Measurements from ENCODE around the gene ZNF460. TPM values are rescaled to one million over a fixed set of nuclear protein-coding genes. Genes with fewer than 3 reads are reported as not detected.
"Not testable (repeated sequence)": the region's sequence is repeated elsewhere in the genome, so short reads cannot be mapped to it uniquely, and the experiment has no call there.

Gene ZNF460
- total RNA-seq, 1 experiment from 2014 or later = 72.5 TPM

GRCh38 chr19:57271280-57271679, 9.0 kb upstream of the ZNF460 start:
- intact Hi-C loops (cut with micrococcal nuclease) = no loop called here
- no peaks in the 10 kb centered on the region for H3K27me3 Mint-ChIP-seq (ENCODE audit: insufficient read depth, unreplicated experiment)
- TF ChIP-seq CTCF (IDR thresholded peaks at IDR 0.05; ENCODE audit: unreplicated experiment) = no peak
- H3K36me3 Mint-ChIP-seq (ENCODE audit: insufficient read depth, unreplicated experiment) = peaks cover 15% of the 10 kb centered on the region
- DNase-seq (ENCODE audit: unreplicated experiment) = no peak
- BruUV-seq (replicated peaks) = no TSS peak
- no peaks in the 10 kb centered on the region for H3K9me3 Mint-ChIP-seq (ENCODE audit: unreplicated experiment)
- H3K4me1 Mint-ChIP-seq (ENCODE audit: insufficient read depth, unreplicated experiment) = peaks cover 9% of the 10 kb centered on the region
- H3K27ac Mint-ChIP-seq (ENCODE audit: low read depth, unreplicated experiment) = no peak overlapping the region
- POLR2A ChIA-PET = no interaction called here
- H3K4me3 Mint-ChIP-seq (ENCODE audit: unreplicated experiment) = no peak overlapping the region
- CTCF ChIA-PET = interaction anchor here (0.6 to 0.7 kb wide), 2 partner anchors 21 to 28 kb away, joined by 3 read pairs; no protein-coding TSS in a partner anchor

GRCh38 chr19:57273014-57273413, 7.3 kb upstream of the ZNF460 start:
- Mint-ChIP-seq H3K27me3 (ENCODE audit: insufficient read depth, unreplicated experiment) (no peaks in the 10 kb centered on the region), H3K9me3 (ENCODE audit: unreplicated experiment) (no peaks in the 10 kb centered on the region), H3K27ac (ENCODE audit: low read depth, unreplicated experiment) (no peak overlapping the region), H3K4me1 (ENCODE audit: insufficient read depth, unreplicated experiment) (peaks cover 9% of the 10 kb centered on the region), H3K36me3 (ENCODE audit: insufficient read depth, unreplicated experiment) (peaks cover 16% of the 10 kb centered on the region), H3K4me3 (ENCODE audit: unreplicated experiment) (no peak overlapping the region)
- CTCF ChIA-PET = no interaction called here
- DNase-seq (ENCODE audit: unreplicated experiment) = no peak
- no peak for TF ChIP-seq CTCF (IDR thresholded peaks at IDR 0.05; ENCODE audit: unreplicated experiment)
- intact Hi-C loops (cut with micrococcal nuclease) = no loop called here
- BruUV-seq (replicated peaks) = no TSS peak
- POLR2A ChIA-PET = no interaction called here

DNA sequence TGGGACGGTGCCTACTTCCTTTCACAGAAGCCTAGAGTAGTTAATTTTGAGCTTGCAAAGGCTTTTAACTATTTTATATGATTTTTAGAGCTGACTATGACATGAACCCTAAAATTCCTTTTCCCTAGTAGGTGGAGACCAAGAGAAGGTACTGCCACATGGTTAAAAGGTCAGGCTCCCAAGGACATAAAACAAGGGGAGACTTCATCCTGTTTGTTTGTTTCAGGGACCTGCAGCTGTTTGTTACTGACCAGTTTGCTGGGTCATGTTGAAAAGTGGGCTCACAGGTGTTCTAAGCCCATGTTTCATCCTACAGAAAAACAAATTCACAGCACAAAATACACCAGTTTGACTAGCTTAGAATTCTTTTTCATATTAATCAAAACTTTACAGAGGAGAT, 3.9 kb upstream of the ZNF460 start:
- no peak for DNase-seq (ENCODE audit: unreplicated experiment)
- intact Hi-C loops (cut with micrococcal nuclease) = no loop called here
- ChIA-PET POLR2A (interaction anchor here (0.6 to 1.6 kb wide), 3 partner anchors 17 to 35 kb away, joined by 3 to 4 read pairs (median 3); no protein-coding TSS in a partner anchor), CTCF (interaction anchor here (0.6 kb wide), 1 partner anchor 969 kb away, joined by 3 read pairs; no protein-coding TSS in a partner anchor)
- no peak overlapping the region for H3K27ac Mint-ChIP-seq (ENCODE audit: low read depth, unreplicated experiment)
- BruUV-seq (replicated peaks) = no TSS peak
- H3K9me3 Mint-ChIP-seq (ENCODE audit: unreplicated experiment) = no peaks in the 10 kb centered on the region
- no peak for TF ChIP-seq CTCF (IDR thresholded peaks at IDR 0.05; ENCODE audit: unreplicated experiment)
- peaks cover 16% of the 10 kb centered on the region for H3K36me3 Mint-ChIP-seq (ENCODE audit: insufficient read depth, unreplicated experiment)
- H3K27me3 Mint-ChIP-seq (ENCODE audit: insufficient read depth, unreplicated experiment) = no peaks in the 10 kb centered on the region
- no peak overlapping the region for H3K4me3 Mint-ChIP-seq (ENCODE audit: unreplicated experiment)
- no peaks in the 10 kb centered on the region for H3K4me1 Mint-ChIP-seq (ENCODE audit: insufficient read depth, unreplicated experiment)

GRCh38 chr19:57278481-57278880, 1.8 kb upstream of the ZNF460 start:
- not testable (repeated sequence) for BruUV-seq (replicated peaks); H3K27ac Mint-ChIP-seq (ENCODE audit: low read depth, unreplicated experiment); H3K9me3 Mint-ChIP-seq (ENCODE audit: unreplicated experiment); H3K27me3 Mint-ChIP-seq (ENCODE audit: insufficient read depth, unreplicated experiment); DNase-seq (ENCODE audit: unreplicated experiment)
- ChIA-PET POLR2A (interaction anchor here (1.3 to 2.2 kb wide), 2 partner anchors 23 to 84 kb away, joined by 4 to 16 read pairs; no protein-coding TSS in a partner anchor), CTCF (interaction anchor here (0.6 kb wide), 1 partner anchor 207 kb away, joined by 3 read pairs; no protein-coding TSS in a partner anchor)
- intact Hi-C loops (cut with micrococcal nuclease) = loop anchor here (2.0 kb wide), 1 partner anchor 84 kb away; the partner anchor contains the start of genes TRAPPC2B and ZNF547
- Mint-ChIP-seq H3K36me3 (ENCODE audit: insufficient read depth, unreplicated experiment) (peaks cover 25% of the 10 kb centered on the region), H3K4me1 (ENCODE audit: insufficient read depth, unreplicated experiment) (peaks cover 12% of the 10 kb centered on the region), H3K4me3 (ENCODE audit: unreplicated experiment) (peak overlapping the region; percentile 10)
